Measurements from ENCODE around the gene NFATC2.

The NFATC2 gene

GRCh38 chr20:51511861-51512619 is 30.5 kb downstream of the NFATC2 start:
- peaks cover 60% of the 10 kb centered on the region for H3K79me2 ChIP-seq (ENCODE audit: low read length)
- H3K27ac ChIP-seq (ENCODE audit: low read length) = no peak overlapping the region
- peaks cover 86% of the 10 kb centered on the region for H3K36me3 ChIP-seq (replicated peaks; ENCODE audit: low read depth, low read length)
- H3K4me2 ChIP-seq (ENCODE audit: low read length) = no peak overlapping the region
- no peaks in the 10 kb centered on the region for H3K9me3 ChIP-seq (ENCODE audit: insufficient read depth, low read length)
- no peak overlapping the region for H3K4me3 ChIP-seq (ENCODE audit: low read length)
- H3K27me3 ChIP-seq (ENCODE audit: low read depth, low read length) = no peaks in the 10 kb centered on the region
- no peaks in the 10 kb centered on the region for H3K4me1 ChIP-seq (ENCODE audit: low read length)
- peaks cover 87% of the 10 kb centered on the region for H4K20me1 ChIP-seq (ENCODE audit: insufficient read depth, low read length)
- no peak overlapping the region for H2AFZ ChIP-seq (ENCODE audit: low read depth, low read length)
- no peak overlapping the region for H3K9ac ChIP-seq (ENCODE audit: low read length)
- TF ChIP-seq, protein P1, sequence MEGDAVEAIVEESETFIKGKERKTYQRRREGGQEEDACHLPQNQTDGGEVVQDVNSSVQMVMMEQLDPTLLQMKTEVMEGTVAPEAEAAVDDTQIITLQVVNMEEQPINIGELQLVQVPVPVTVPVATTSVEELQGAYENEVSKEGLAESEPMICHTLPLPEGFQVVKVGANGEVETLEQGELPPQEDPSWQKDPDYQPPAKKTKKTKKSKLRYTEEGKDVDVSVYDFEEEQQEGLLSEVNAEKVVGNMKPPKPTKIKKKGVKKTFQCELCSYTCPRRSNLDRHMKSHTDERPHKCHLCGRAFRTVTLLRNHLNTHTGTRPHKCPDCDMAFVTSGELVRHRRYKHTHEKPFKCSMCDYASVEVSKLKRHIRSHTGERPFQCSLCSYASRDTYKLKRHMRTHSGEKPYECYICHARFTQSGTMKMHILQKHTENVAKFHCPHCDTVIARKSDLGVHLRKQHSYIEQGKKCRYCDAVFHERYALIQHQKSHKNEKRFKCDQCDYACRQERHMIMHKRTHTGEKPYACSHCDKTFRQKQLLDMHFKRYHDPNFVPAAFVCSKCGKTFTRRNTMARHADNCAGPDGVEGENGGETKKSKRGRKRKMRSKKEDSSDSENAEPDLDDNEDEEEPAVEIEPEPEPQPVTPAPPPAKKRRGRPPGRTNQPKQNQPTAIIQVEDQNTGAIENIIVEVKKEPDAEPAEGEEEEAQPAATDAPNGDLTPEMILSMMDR (IDR thresholded peaks at IDR 0.05; ENCODE audit: low read depth, low read length) = no peak
- TF ChIP-seq EZH2phosphoT487 (IDR thresholded peaks at IDR 0.05; ENCODE audit: low read depth) = no peak

DNA sequence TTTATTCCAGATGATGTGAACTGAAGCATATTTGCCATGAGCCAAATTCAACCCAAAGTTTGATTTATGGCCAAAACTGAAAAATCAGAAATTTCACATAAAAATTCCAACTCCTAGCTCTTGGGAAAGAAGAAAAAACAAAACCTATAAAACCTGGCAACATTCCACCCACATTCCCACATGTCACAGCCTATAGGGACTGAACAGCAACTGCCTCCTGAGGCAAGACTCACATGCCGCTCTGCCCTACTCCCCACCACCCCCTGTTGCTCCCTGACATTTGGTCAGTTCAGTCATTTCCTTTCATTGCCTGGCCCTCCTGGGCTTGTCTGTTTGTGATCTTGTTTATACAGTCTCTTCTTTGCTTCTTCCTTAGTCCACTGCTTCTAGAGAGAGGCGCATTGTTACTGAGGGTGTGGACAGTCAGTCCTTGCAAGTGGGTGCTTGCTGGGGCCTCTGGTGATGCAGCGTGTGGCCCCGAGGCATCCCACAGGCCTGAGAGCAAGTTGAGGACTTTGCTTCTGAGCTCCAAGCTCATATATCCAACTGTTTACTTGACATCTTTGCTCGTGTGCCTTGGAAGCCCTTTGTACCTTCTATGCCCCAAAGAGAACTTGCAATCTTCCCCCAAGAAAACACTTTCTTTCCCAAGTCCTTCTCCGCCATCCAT is 31.4 kb downstream of the NFATC2 start:
- H2AFZ ChIP-seq (ENCODE audit: low read depth, low read length) = no peak overlapping the region
- no peaks in the 10 kb centered on the region for H3K27me3 ChIP-seq (ENCODE audit: low read depth, low read length)
- no peak for TF ChIP-seq EZH2phosphoT487 (IDR thresholded peaks at IDR 0.05; ENCODE audit: low read depth)
- TF ChIP-seq, protein P1 (IDR thresholded peaks at IDR 0.05; ENCODE audit: low read depth, low read length) = no peak
- H4K20me1 ChIP-seq (ENCODE audit: insufficient read depth, low read length) = peaks cover 89% of the 10 kb centered on the region
- H3K9me3 ChIP-seq (ENCODE audit: insufficient read depth, low read length) = no peaks in the 10 kb centered on the region
- H3K27ac ChIP-seq (ENCODE audit: low read length) = no peak overlapping the region
- H3K36me3 ChIP-seq (replicated peaks; ENCODE audit: low read depth, low read length) = peaks cover 87% of the 10 kb centered on the region
- no peak overlapping the region for H3K4me3 ChIP-seq (ENCODE audit: low read length)
- no peaks in the 10 kb centered on the region for H3K4me1 ChIP-seq (ENCODE audit: low read length)
- peaks cover 59% of the 10 kb centered on the region for H3K79me2 ChIP-seq (ENCODE audit: low read length)
- H3K9ac ChIP-seq (ENCODE audit: low read length) = no peak overlapping the region
- H3K4me2 ChIP-seq (ENCODE audit: low read length) = no peak overlapping the region

GRCh38 chr20:51510169-51510568 is 32.4 kb downstream of the NFATC2 start:
- Histone ChIP-seq H3K36me3 (replicated peaks; ENCODE audit: low read depth, low read length) (peaks cover 89% of the 10 kb centered on the region), H3K9ac (ENCODE audit: low read length) (no peak overlapping the region), H2AFZ (ENCODE audit: low read depth, low read length) (no peak overlapping the region), H3K27ac (ENCODE audit: low read length) (no peak overlapping the region), H3K79me2 (ENCODE audit: low read length) (peaks cover 62% of the 10 kb centered on the region), H3K4me2 (ENCODE audit: low read length) (no peak overlapping the region), H3K4me1 (ENCODE audit: low read length) (peaks cover 4% of the 10 kb centered on the region), H3K4me3 (ENCODE audit: low read length) (no peak overlapping the region), H3K9me3 (ENCODE audit: insufficient read depth, low read length) (no peaks in the 10 kb centered on the region), H4K20me1 (ENCODE audit: insufficient read depth, low read length) (peaks cover 90% of the 10 kb centered on the region), H3K27me3 (ENCODE audit: low read depth, low read length) (no peaks in the 10 kb centered on the region)
- TF ChIP-seq EZH2phosphoT487 (IDR thresholded peaks at IDR 0.05; ENCODE audit: low read depth) = no peak
- TF ChIP-seq, protein P1 (IDR thresholded peaks at IDR 0.05; ENCODE audit: low read depth, low read length) = no peak

DNA sequence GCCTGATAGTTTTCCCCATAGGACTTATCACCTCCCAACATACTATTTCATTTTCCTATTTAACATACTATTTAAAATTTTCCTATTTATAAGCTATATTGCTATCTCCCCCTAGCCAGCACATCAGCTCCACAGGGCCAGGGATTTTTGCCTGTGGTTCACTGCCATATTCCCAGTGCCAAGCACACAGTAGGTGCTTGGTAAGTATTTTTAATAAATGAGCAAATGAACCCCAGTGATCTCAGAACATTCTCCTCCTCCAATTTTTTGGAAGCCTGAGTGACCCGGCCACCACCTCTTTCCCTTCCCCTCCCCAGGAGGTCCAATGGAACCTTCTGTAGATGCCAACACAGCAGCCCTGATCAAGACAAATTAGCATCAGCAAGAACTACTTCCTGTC is 33.3 kb downstream of the NFATC2 start:
- peaks cover 87% of the 10 kb centered on the region for H3K36me3 ChIP-seq (replicated peaks; ENCODE audit: low read depth, low read length)
- no peaks in the 10 kb centered on the region for H3K27me3 ChIP-seq (ENCODE audit: low read depth, low read length)

More for the DNA sequence above, 33.3 kb downstream of the NFATC2 start:
- Histone ChIP-seq H3K27ac (ENCODE audit: low read length) (no peak overlapping the region), H3K79me2 (ENCODE audit: low read length) (peaks cover 62% of the 10 kb centered on the region), H3K4me3 (ENCODE audit: low read length) (no peak overlapping the region), H2AFZ (ENCODE audit: low read depth, low read length) (no peak overlapping the region), H3K4me2 (ENCODE audit: low read length) (no peak overlapping the region), H3K9ac (ENCODE audit: low read length) (no peak overlapping the region), H3K9me3 (ENCODE audit: insufficient read depth, low read length) (no peaks in the 10 kb centered on the region), H3K4me1 (ENCODE audit: low read length) (peaks cover 13% of the 10 kb centered on the region), H4K20me1 (ENCODE audit: insufficient read depth, low read length) (peaks cover 88% of the 10 kb centered on the region)
- no peak for TF ChIP-seq EZH2phosphoT487 (IDR thresholded peaks at IDR 0.05; ENCODE audit: low read depth)
- TF ChIP-seq, protein P1 (IDR thresholded peaks at IDR 0.05; ENCODE audit: low read depth, low read length) = no peak

Data from OCI-LY3 (cell line).